Fibroblast of pulmonary artery (primary cell): ENCODE data around the gene CHIC2.

Experiments
- DNase-seq: peaks from one replicate; pipeline ENCODE4 v3.0.0-alpha.2; 2010; ENCODE audit warnings: low read depth
- H3K4me3 ChIP-seq: replicated peaks from 2 replicates; pipeline ENCODE4 v1.5.1; 2011; ENCODE audit warnings: low read depth, mild to moderate bottlenecking, control low read depth, low read length, moderate library complexity
- CTCF ChIP-seq: IDR thresholded peaks from 2 replicates; pipeline ENCODE4 v1.5.1; 2011; ENCODE audit warnings: mild to moderate bottlenecking, control low read depth, low read length, inconsistent platforms; ENCODE audit errors: missing control alignments

Gene CHIC2

GRCh38 chr4:54082168-54082567 is 17.8 kb upstream of the CHIC2 start:
- no peak for TF ChIP-seq CTCF
- no peak overlapping the region for H3K4me3 ChIP-seq
- DNase-seq: peak; percentile 99

- no peak overlapping the region for H3K4me3 ChIP-seq
- no peak for TF ChIP-seq CTCF
- DNase-seq: peak; percentile 39
These were observed 13.4 kb upstream of the CHIC2 start for GRCh38 chr4:54077812-54078211.

GRCh38 chr4:54076673-54077072 is 12.3 kb upstream of the CHIC2 start:
- no peak overlapping the region for H3K4me3 ChIP-seq
- TF ChIP-seq CTCF: no peak
- DNase-seq: no peak

GRCh38 chr4:54074381-54074780 is 10.0 kb upstream of the CHIC2 start:
- no peak for TF ChIP-seq CTCF
- DNase-seq: no peak

GRCh38 chr4:54073271-54073880 is 9.0 kb upstream of the CHIC2 start:
- no peak for TF ChIP-seq CTCF
- no peak overlapping the region for H3K4me3 ChIP-seq
- peak; percentile 56 for DNase-seq

More at GRCh38 chr4:54074381-54074780, 10.0 kb upstream of the CHIC2 start:
- no peak overlapping the region for H3K4me3 ChIP-seq

- no peak for TF ChIP-seq CTCF
- peak; percentile 90 for DNase-seq
- no peak overlapping the region for H3K4me3 ChIP-seq
These were observed 2.8 kb upstream of the CHIC2 start for GRCh38 chr4:54067166-54067565.

GRCh38 chr4:54066718-54067129 is 2.3 kb upstream of the CHIC2 start:
- peak; percentile 64 for DNase-seq
- no peak for TF ChIP-seq CTCF
- H3K4me3 ChIP-seq: no peak overlapping the region
